Muscle of leg (tissue), 11 donors: ENCODE results near the gene ADGRB3. TPM values are rescaled to one million over a fixed set of nuclear protein-coding genes. Genes with fewer than 3 reads are reported as not detected.

Source experiments
- DNase-seq: peaks from one replicate; pipeline ENCODE4 v3.0.0; 2013
- H3K27ac ChIP-seq: one replicate; pipeline ENCODE4 v1.5.1; 2013; ENCODE audit warnings: mild to moderate bottlenecking, low read length, control low read depth
- H3K27me3 ChIP-seq: one replicate; pipeline ENCODE4 v1.6.1; 2013; ENCODE audit warnings: low read length; ENCODE audit not compliant: control insufficient read depth, insufficient read depth
- H3K36me3 ChIP-seq: one replicate; pipeline ENCODE4 v1.6.1; 2013; ENCODE audit warnings: low read length; ENCODE audit not compliant: control insufficient read depth, insufficient read depth
- H3K4me1 ChIP-seq: one replicate; pipeline ENCODE4 v1.6.1; 2013; ENCODE audit warnings: low read length; ENCODE audit not compliant: control insufficient read depth, insufficient read depth
- H3K4me3 ChIP-seq: one replicate; pipeline ENCODE4 v1.5.1; 2013; ENCODE audit warnings: low read length, control low read depth
- H3K9me3 ChIP-seq: replicated peaks from 2 replicates; pipeline ENCODE4 v1.6.1; 2013; ENCODE audit warnings: low read depth, low read length; ENCODE audit not compliant: control insufficient read depth
- WGBS: methylation state at CpG from one replicate; pipeline ENCODE4 v1.1.5; 2013; ENCODE audit warnings: missing lambda C conversion rate; ENCODE audit not compliant: insufficient coverage; 5-methylcytosine and 5-hydroxymethylcytosine counted together
- polyA plus RNA-seq, 8 donors: library from polyadenylated mRNA; unstranded; fragments of 120-200 nt; gene quantifications; one replicate each; pipeline versions ENCODE4 v1.2.1 to v1.2.3, GENCODE V29; 2013; ENCODE audit warnings: inconsistent platforms in 1 of 8, low replicate concordance in 1 of 8; ENCODE audit not compliant: insufficient read length in 8 of 8, insufficient read depth in 1 of 8
- total RNA-seq: library from RNA; stranded (reverse); fragments of 120-200 nt; gene quantifications from one replicate; pipeline ENCODE4 v1.2.4, GENCODE V29; 2013

The ADGRB3 gene
- total and polyA plus RNA-seq, 9 donors: 0.78 to 2.6 (median 1.3) TPM

DNA sequence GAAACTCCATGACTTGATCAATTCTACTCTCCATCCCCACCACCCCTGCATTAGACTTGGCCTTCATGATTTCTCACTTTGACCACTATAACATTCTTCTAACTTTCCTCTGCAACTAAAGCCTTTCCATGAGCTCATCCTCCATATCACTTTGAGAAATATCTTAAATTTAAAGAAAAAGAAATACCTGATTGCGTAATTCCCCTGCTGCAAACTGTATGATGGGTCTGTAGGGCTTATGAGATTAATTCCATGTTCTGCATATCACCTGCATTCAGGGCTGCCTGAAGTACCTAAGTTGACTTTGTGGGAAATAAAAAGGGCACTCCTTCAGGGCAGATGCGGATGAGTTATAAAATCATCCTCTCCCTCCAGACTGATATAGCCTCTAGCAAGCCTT, 611.9 kb downstream of the ADGRB3 start:
- WGBS: 80% methylated on average over 1 of the region's 2 CpGs
- H3K4me1 ChIP-seq: no peaks in the 10 kb centered on the region
- H3K27ac ChIP-seq: no peak overlapping the region
- DNase-seq: no peak
- no peaks in the 10 kb centered on the region for H3K9me3 ChIP-seq
- no peaks in the 10 kb centered on the region for H3K36me3 ChIP-seq
- no peak overlapping the region for H3K4me3 ChIP-seq
- H3K27me3 ChIP-seq: no peaks in the 10 kb centered on the region

DNA sequence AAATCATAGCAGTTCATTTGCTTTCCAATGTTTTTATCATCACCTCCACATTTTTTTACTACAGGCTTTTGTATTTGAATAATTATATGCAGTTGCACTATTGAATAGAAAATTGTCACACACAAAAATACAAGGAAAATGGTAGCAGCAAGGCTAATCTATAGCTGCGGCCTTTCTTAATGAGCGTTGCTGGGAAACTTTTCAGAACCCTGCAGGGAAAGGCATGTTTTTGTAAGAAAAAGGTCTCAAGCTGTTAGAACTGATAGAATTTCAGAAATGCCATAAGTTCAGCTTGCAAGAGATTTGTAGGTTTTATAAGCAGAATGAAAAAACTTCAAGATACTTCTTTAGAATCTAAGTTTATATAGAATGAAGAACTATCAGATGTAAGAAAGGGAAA, 625.9 kb downstream of the ADGRB3 start:
- DNase-seq: no peak
- Histone ChIP-seq H3K27me3 (no peaks in the 10 kb centered on the region), H3K9me3 (no peaks in the 10 kb centered on the region), H3K4me1 (no peaks in the 10 kb centered on the region), H3K4me3 (no peak overlapping the region), H3K36me3 (no peaks in the 10 kb centered on the region), H3K27ac (no peak overlapping the region)
- WGBS: 93% methylated on average over 2 of the region's 2 CpGs

DNA sequence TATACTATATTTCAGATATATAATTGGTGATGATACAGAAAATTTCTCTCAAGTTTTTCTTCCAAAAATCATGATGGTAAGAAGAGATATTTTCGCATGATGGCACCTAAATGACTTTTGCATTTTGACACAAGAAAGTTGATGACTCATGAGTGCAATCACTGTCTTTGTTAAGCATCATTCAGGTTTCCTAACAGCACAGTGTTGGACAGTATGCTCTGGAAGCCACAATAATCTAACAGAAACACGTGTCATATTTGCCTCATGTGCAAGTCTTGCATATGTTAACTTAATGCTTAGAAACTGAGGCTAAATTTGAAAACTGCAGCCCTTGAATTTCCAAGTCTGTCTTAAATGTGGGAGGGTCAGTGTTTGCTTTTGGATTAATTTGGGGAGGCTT, 628.2 kb downstream of the ADGRB3 start:
- DNase-seq: no peak
- no peaks in the 10 kb centered on the region for H3K27me3 ChIP-seq
- H3K9me3 ChIP-seq: no peaks in the 10 kb centered on the region
- no peak overlapping the region for H3K4me3 ChIP-seq
- WGBS: no CpG with 5 or more reads among the region's 2 CpGs
- no peaks in the 10 kb centered on the region for H3K4me1 ChIP-seq
- no peak overlapping the region for H3K27ac ChIP-seq
- H3K36me3 ChIP-seq: no peaks in the 10 kb centered on the region

DNA sequence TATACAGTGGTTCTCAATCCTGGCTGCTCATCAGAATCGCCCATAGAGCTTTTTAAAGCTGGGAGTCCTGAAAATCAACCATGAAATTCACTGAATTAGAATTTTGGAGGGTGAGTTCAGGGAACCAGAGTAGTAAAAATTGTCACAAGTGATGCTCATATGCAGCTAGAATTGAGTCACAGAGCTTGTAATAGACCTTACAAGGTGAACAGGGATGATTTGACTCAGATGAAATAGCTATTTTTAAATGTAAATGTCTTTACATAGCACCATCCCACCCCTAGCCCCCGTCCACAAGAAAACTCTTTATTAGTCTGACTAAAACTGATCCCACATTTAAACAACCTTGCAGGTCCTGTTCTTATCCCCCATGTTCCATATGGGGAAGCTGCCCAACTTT, 630.0 kb downstream of the ADGRB3 start:
- Histone ChIP-seq H3K9me3 (no peaks in the 10 kb centered on the region), H3K36me3 (no peaks in the 10 kb centered on the region), H3K4me1 (no peaks in the 10 kb centered on the region), H3K27me3 (no peaks in the 10 kb centered on the region), H3K27ac (no peak overlapping the region), H3K4me3 (no peak overlapping the region)
- DNase-seq: no peak
- whole genome bisulfite sequencing: 67% methylated on average over 1 of the region's 2 CpGs

DNA sequence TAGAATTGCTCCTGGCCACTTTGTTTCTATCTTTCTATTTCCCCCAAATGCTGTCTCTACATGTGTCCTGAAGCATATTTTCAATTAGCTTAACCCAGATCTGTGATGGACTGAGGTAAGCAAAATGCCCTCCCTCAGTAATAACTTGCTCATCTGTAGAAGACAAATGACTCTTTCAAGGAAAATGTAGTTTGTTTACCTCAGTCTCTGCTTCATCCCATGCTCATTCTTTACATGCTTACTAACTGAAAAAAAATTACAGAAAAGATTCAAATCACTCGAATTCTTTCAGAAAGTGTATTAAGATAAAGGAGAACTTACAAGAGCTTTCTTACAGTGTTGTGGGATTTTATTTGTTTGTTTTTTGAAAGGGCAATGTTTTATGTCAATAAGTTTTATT, 630.6 kb downstream of the ADGRB3 start:
- H3K27ac ChIP-seq: no peak overlapping the region
- no peaks in the 10 kb centered on the region for H3K4me1 ChIP-seq
- DNase-seq: no peak
- no peaks in the 10 kb centered on the region for H3K36me3 ChIP-seq
- H3K9me3 ChIP-seq: no peaks in the 10 kb centered on the region
- no CpG with 5 or more reads among the region's 1 CpG for WGBS
- H3K27me3 ChIP-seq: no peaks in the 10 kb centered on the region
- no peak overlapping the region for H3K4me3 ChIP-seq

DNA sequence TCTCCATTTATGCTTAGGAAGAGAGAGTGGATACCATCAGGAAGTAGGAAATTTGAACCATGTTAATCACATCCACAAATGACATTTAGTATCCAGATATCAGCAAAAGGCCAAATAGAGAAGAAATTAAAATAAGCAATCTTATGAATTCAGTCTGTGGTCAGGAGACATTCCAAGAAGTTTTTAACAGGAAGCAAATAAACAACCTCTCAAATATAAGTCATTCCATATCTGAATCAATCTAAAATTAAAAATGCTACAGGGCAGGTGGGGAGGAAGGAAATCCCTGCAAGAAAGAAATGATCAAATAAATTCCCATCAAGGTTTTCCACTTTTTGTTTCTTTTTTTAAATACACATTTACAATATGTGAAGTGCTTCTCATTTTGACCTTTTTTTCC, 641.1 kb downstream of the ADGRB3 start:
- H3K9me3 ChIP-seq: no peaks in the 10 kb centered on the region
- no peak overlapping the region for H3K4me3 ChIP-seq
- H3K36me3 ChIP-seq: no peaks in the 10 kb centered on the region
- H3K27ac ChIP-seq: no peak overlapping the region
- H3K4me1 ChIP-seq: peaks cover 4% of the 10 kb centered on the region
- H3K27me3 ChIP-seq: no peaks in the 10 kb centered on the region
- DNase-seq: no peak

DNA sequence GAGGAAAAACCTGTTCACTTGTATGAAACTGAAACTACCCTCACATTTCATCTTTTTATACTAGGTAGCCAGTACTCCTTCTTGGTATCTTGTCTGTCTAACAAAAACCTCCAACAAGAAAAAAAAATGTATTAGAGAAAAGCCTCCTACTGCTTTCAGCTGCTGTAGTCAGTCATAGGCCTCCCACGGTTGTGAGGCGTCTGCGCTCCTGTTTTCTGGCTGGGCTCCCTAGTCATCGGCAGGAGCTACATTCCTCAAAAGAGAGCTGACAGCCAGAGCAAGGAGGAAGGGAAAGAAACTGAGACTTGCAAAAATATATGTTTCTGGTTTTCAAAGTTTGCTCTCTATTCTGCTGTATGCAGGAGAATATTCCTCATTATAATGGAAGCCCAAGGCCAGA, 644.7 kb downstream of the ADGRB3 start:
- Histone ChIP-seq H3K27me3 (no peaks in the 10 kb centered on the region), H3K9me3 (no peaks in the 10 kb centered on the region), H3K4me1 (peaks cover 14% of the 10 kb centered on the region), H3K36me3 (no peaks in the 10 kb centered on the region), H3K27ac (no peak overlapping the region), H3K4me3 (no peak overlapping the region)
- peak; percentile 83 for DNase-seq
- 32% methylated on average over 4 of the region's 4 CpGs for WGBS

DNA sequence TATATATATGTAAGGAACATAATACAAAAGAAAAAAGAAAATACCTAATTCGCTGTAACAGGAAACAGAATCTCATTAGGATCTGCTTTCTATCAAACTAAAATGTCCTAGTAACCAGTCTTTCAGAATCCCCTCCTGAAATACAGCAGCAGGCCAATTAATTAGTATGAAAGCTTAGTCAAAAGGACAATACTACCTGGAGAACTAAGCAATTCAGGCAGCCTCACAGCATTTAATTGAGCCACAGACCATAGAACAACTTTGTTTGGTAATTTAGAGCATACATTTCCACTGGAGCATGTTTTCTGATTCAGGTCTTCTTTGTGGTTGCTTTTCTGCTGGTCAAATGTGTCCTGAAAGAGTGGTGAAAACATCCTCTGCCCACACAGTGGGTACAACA, 645.8 kb downstream of the ADGRB3 start:
- H3K9me3 ChIP-seq: no peaks in the 10 kb centered on the region
- H3K4me3 ChIP-seq: no peak overlapping the region
- no CpG with 5 or more reads among the region's 1 CpG for WGBS
- H3K36me3 ChIP-seq: no peaks in the 10 kb centered on the region
- H3K4me1 ChIP-seq: peaks cover 14% of the 10 kb centered on the region
- no peak for DNase-seq
- no peak overlapping the region for H3K27ac ChIP-seq
- no peaks in the 10 kb centered on the region for H3K27me3 ChIP-seq

DNA sequence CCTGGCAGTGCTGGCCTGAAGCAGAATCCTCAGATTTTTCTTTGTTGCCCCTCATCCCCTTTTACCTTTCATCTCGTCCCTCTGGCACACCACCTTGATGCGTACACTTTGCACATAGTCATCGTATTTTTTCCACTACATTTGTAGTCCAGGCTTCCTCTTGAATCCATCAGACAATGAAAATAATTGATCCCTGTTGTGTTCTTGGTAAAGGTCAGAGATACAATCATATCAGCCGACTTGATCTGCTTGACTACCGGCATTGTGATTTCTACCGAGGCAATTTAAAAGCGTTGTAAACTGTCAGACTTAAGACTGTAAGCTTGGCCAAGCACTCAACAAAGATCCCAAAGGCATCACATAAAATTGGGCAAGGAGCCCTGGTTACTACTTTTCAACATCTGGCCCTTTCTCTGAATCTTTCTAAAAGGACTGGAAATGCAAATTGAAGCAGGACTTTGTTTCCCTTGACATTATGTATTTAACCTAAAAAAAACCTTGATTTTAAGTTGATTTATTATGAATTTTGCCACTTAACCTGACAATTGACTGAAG, 649.2 kb downstream of the ADGRB3 start:
- no peaks in the 10 kb centered on the region for H3K27me3 ChIP-seq
- H3K27ac ChIP-seq: no peak overlapping the region
- H3K4me1 ChIP-seq: peaks cover 17% of the 10 kb centered on the region
- H3K36me3 ChIP-seq: no peaks in the 10 kb centered on the region
- 48% methylated on average over 2 of the region's 7 CpGs for WGBS
- H3K4me3 ChIP-seq: no peak overlapping the region
- peak; percentile 77 for DNase-seq
- H3K9me3 ChIP-seq: no peaks in the 10 kb centered on the region

DNA sequence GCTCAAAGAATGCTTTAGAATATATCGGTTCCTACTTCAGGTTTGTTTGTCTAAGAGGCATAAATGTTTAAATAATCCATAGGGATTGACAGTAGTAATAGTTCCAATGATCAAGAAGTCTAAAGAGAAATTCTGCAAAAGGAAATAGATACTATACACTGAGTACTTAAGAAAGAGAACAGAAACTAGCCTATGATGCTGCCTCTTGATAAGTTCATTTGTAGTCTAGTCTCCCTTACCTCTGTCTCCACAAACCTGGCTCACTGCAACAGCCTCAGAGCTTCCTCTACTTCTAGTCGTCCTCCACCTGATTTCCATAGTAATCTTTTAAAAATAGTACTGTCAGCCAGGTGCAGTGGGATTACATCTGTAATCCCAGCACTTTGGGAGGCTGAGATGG, 650.0 kb downstream of the ADGRB3 start:
- Histone ChIP-seq H3K27me3 (no peaks in the 10 kb centered on the region), H3K36me3 (no peaks in the 10 kb centered on the region), H3K4me3 (no peak overlapping the region), H3K4me1 (peaks cover 14% of the 10 kb centered on the region), H3K27ac (no peak overlapping the region), H3K9me3 (no peaks in the 10 kb centered on the region)
- no peak for DNase-seq
- WGBS: no CpG with 5 or more reads among the region's 2 CpGs

DNA sequence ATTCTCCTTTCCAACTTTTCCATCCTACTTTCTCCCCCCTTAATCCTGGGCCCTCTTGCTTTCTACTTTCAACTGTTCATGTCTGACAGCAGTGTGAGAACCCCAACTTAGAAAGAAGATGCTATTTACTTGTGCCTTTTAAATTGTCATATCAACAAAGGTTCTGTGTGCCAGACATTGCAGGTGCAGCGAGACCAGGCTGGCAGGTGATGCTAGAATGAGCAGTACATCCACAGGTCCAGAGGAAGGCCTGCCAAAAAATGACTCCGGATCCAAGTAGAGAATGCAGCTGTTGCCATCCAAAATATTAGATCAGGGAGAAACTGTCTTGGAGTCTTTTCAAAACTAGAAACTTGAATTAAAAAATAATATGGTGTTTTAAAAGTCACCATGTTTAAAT, 651.2 kb downstream of the ADGRB3 start:
- Histone ChIP-seq H3K27me3 (no peaks in the 10 kb centered on the region), H3K4me3 (no peak overlapping the region), H3K9me3 (no peaks in the 10 kb centered on the region), H3K27ac (no peak overlapping the region), H3K36me3 (no peaks in the 10 kb centered on the region), H3K4me1 (peaks cover 12% of the 10 kb centered on the region)
- 38% methylated on average over 2 of the region's 2 CpGs for WGBS
- DNase-seq: peak; percentile 62
